GM23248 (cell line): ENCODE results near the gene SARM1. TPM values are rescaled to one million over a fixed set of nuclear protein-coding genes. Genes with fewer than 3 reads are reported as not detected.
A peak's percentile ranks its signal among the peaks of the same experiment; 100 is the strongest.

ENCODE experiments used
- DNase-seq: peaks from one replicate; pipeline ENCODE4 v3.0.0-alpha.2; 2015
- H2AFZ ChIP-seq: fragments of 200-600 bp; sonication (generic); 2 replicates; pipeline ENCODE4 v1.6.1; 2016; ENCODE audit warnings: antibody characterized with exemption
- H3F3A ChIP-seq: fragments of 200-600 bp; sonication (generic); 2 replicates; pipeline ENCODE4 v1.6.1; 2016; ENCODE audit warnings: mild to moderate bottlenecking, antibody characterized with exemption, mixed run types; ENCODE audit not compliant: insufficient read depth
- H3K27ac ChIP-seq: fragments of 200-600 bp; sonication (generic); 2 replicates; pipeline ENCODE4 v1.5.1; 2016; ENCODE audit warnings: mild to moderate bottlenecking
- H3K27me3 ChIP-seq: fragments of 200-600 bp; sonication (generic); replicated peaks from 2 replicates; pipeline ENCODE4 v1.6.1; 2016; ENCODE audit warnings: mild to moderate bottlenecking; ENCODE audit not compliant: insufficient read depth
- H3K36me3 ChIP-seq: fragments of 200-600 bp; sonication (generic); 2 replicates; pipeline ENCODE4 v1.6.1; 2016; ENCODE audit warnings: low read depth, mild to moderate bottlenecking
- H3K4me1 ChIP-seq: fragments of 200-600 bp; sonication (generic); 2 replicates; pipeline ENCODE4 v1.6.1; 2016; ENCODE audit warnings: mild to moderate bottlenecking; ENCODE audit not compliant: insufficient read depth
- H3K4me2 ChIP-seq: fragments of 200-600 bp; sonication (generic); one replicate; pipeline ENCODE4 v1.6.1; 2016; ENCODE audit warnings: mild to moderate bottlenecking; ENCODE audit not compliant: unreplicated experiment
- H3K4me3 ChIP-seq: fragments of 200-600 bp; sonication (generic); 2 replicates; pipeline ENCODE4 v1.5.1; 2016; ENCODE audit warnings: mild to moderate bottlenecking
- H3K79me2 ChIP-seq: fragments of 200-600 bp; sonication (generic); 2 replicates; pipeline ENCODE4 v1.6.1; 2016; ENCODE audit warnings: mild to moderate bottlenecking; ENCODE audit not compliant: insufficient read depth
- H3K9ac ChIP-seq: fragments of 200-600 bp; sonication (generic); 2 replicates; pipeline ENCODE4 v1.6.1; 2016; ENCODE audit warnings: mild to moderate bottlenecking
- H3K9me2 ChIP-seq: fragments of 200-600 bp; sonication (generic); 2 replicates; pipeline ENCODE4 v1.6.1; 2016; ENCODE audit warnings: mixed run types, mild to moderate bottlenecking, moderate library complexity; ENCODE audit not compliant: insufficient read depth
- H3K9me3 ChIP-seq: fragments of 200-600 bp; sonication (generic); one replicate; pipeline ENCODE4 v1.6.1; 2017; ENCODE audit warnings: low read depth
- H4K20me1 ChIP-seq: fragments of 200-600 bp; sonication (generic); 2 replicates; pipeline ENCODE4 v1.6.0; 2016; ENCODE audit not compliant: insufficient read depth
- EZH2 ChIP-seq: fragments of 200-600 bp; sonication (generic); IDR thresholded peaks from 2 replicates; pipeline ENCODE4 v1.6.1; 2018; ENCODE audit warnings: antibody characterized with exemption, mild to moderate bottlenecking; ENCODE audit not compliant: insufficient read depth, poor library complexity, severe bottlenecking
- EZH2phosphoT487 ChIP-seq: fragments of 200-600 bp; sonication (generic); IDR thresholded peaks from 2 replicates; pipeline ENCODE4 v1.6.1; 2018; ENCODE audit warnings: antibody characterized with exemption, moderate library complexity, mild to moderate bottlenecking, low read depth; ENCODE audit not compliant: insufficient read depth
- WGBS, 2 experiments: methylation state at CpG; one replicate each; pipeline ENCODE4 v1.1.6; 2015 to 2017; ENCODE audit warnings: low lambda C conversion rate in 2 of 2, low coverage in 1 of 2; ENCODE audit errors: missing lambda C conversion rate in 2 of 2; 5-methylcytosine and 5-hydroxymethylcytosine counted together
- in situ Hi-C: fragments of 300-500 bp; cut with MboI; formaldehyde crosslinking; loops from 2 replicates; pipeline ENCODE4 v1.15.0; 2020
- polyA plus RNA-seq: library from polyadenylated mRNA; unstranded; fragments of >200 nt; fragmentation: Nextera tagmentation; extraction: Ambion mirVana; gene quantifications from 2 replicates; pipeline ENCODE4 v1.2.1, GENCODE V29; 2016
- total RNA-seq: library from RNA; depleted of rRNA; stranded (reverse); fragments of >200 nt; shearing (Covaris generic); gene quantifications from 2 replicates; pipeline ENCODE4 v1.2.3, GENCODE V29; 2014

SARM1 gene
- total and polyA plus RNA-seq, 2 experiments from 2014 or later = 5.8 to 24.2 TPM

DNA sequence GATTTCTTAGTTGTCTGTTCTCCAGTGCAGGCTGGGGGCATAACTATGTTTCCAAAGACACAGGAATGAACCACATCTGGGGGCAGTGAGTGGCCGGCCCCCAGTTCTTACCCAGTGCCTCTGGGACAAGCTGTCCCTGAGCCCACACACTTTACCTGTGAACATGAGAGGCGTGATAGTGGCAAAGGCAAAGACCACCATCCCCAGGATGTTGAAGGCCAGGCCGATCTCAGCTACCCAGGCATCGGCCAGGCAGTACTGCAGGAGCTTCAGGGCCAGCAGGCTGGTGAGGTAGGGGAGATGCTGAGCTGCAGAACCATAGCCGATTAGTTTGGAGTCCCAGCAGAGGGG, 32.9 kb downstream of the SARM1 start:
- no peaks in the 10 kb centered on the region for H3K9me2 ChIP-seq
- H3K4me3 ChIP-seq = no peak overlapping the region
- no peak overlapping the region for H3K27ac ChIP-seq
- no peak overlapping the region for H3K4me2 ChIP-seq
- H2AFZ ChIP-seq = no peak overlapping the region
- no peaks in the 10 kb centered on the region for H3K4me1 ChIP-seq
- no peaks in the 10 kb centered on the region for H3K27me3 ChIP-seq
- 86 to 90% methylated on average over 5 of the region's 5 CpGs for WGBS, 2 experiments
- no peaks in the 10 kb centered on the region for H3F3A ChIP-seq
- H3K9me3 ChIP-seq = no peaks in the 10 kb centered on the region
- in situ Hi-C loops = no loop called here
- no peak for TF ChIP-seq EZH2phosphoT487
- TF ChIP-seq EZH2 = no peak
- no peak for DNase-seq
- H3K79me2 ChIP-seq = no peaks in the 10 kb centered on the region
- no peaks in the 10 kb centered on the region for H3K36me3 ChIP-seq
- no peak overlapping the region; the same call in 1 of the 2 replicates for H3K9ac ChIP-seq
- no peaks in the 10 kb centered on the region for H4K20me1 ChIP-seq

DNA sequence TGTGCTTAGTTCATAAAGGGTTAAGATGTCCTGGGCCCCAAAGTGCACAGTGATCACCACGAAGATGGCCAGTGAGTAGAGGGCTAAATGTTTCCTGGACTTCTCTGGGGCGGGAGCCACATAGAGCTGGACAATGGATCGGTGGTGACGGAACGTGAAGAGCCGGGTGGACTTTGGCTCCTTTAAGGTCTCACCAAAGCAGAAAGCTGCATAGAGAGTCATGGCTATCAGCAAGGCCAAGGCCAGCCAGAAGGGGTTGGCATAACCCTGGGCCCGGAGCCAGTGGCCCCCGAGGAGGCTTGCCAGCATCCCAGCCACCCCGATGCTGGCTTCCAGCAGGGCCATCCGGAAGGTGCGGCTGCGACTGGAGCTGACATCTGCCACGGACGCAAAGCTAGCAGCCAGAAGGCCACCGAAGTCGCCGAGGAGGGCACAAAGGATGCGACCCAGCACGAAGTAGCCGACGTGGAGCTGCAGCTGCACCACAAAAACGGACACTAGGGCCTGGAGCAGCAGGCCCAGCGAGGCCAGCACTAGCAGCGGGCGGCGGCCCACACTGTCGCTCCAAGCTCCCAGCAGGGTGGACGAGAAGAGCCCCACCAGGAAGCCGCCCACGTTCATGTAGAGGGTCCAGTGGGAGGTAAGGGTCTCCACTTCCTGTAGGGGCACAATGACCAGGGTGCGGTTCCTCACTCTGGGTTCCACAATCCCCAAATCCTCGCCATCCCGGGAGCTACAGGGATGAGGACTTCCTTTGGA, 33.5 kb downstream of the SARM1 start:
- peak overlapping the region; percentile 89 for H3K4me2 ChIP-seq
- no peaks in the 10 kb centered on the region for H3F3A ChIP-seq
- no peak overlapping the region for H3K27ac ChIP-seq
- H3K4me1 ChIP-seq = no peaks in the 10 kb centered on the region
- H3K36me3 ChIP-seq = no peaks in the 10 kb centered on the region
- no peaks in the 10 kb centered on the region for H4K20me1 ChIP-seq
- H3K27me3 ChIP-seq = 0 out of 2 replicates have a peak, but pooled peaks cover 3% of the 10 kb centered on the region
- WGBS, 2 experiments = 16 to 17% methylated on average over 30 to 33 of the region's 33 CpGs
- peak; percentile 68 for DNase-seq
- in situ Hi-C loops = no loop called here
- H3K9ac ChIP-seq = peak overlapping the region; percentile 72
- H3K4me3 ChIP-seq = peak overlapping the region; percentile 85
- H2AFZ ChIP-seq = peak overlapping the region; percentile 84
- no peaks in the 10 kb centered on the region for H3K79me2 ChIP-seq
- H3K9me3 ChIP-seq = no peaks in the 10 kb centered on the region
- H3K9me2 ChIP-seq = no peaks in the 10 kb centered on the region
- no peak for TF ChIP-seq EZH2phosphoT487

DNA sequence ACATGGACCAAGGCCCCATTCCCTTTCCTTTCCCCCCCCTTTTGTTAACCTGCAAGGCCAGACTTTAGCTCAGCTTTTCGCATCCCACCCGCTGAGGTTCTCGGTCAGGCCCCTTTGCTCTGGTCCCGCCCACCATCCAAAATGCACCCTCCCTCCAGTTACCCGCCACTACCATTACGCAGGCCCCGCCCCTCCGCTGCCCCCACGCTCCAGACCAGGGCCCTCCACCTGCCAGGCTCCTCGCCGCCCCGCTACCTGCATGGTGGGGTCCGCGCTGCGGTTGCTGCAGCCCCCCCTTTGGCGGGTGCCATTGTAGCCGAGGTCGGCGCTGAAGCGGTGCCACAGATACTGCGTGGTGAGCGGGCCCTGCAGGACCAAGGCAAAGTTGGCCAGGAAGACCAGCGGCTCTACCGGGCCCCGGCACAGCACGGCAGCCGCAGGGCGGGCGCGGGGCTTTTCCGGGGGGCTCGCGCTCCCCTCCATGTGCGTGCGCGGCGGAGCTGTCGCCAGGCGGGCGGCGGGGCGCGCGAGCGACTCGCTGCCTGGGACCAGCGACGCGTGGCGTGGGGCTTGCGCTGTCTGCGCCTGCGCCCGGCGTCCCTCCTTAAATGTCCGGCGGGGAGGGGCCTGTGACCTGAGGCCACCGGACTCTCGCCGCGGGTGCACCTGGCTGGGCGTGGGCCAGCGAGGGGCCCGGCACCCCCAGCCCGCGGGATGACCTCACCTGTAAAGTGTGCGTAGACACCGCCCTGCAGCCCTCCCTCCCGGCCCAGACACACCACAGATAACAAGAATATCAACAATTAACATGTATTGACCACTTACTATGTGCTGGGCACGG, 34.4 kb downstream of the SARM1 start, which contains the start of gene SLC46A1:
Gene SLC46A1 (minus strand): TSS at position 581 of the 841 bp plus-strand sequence. CDS start 98 bp downstream, at position 483.
- H3K4me1 ChIP-seq = no peaks in the 10 kb centered on the region
- peak within 1 kb of the TSS; percentile 72 for H3K9ac ChIP-seq
- no peaks in the 10 kb centered on the region for H3K9me3 ChIP-seq
- peak; percentile 67 for DNase-seq
- 0 out of 2 replicates have a peak, but pooled peaks cover 10% of the 10 kb centered on the region for H3K27me3 ChIP-seq
- in situ Hi-C loops = no loop called here
- no peaks in the 10 kb centered on the region for H3F3A ChIP-seq
- peak within 1 kb of the TSS; percentile 89 for H3K4me2 ChIP-seq
- no peaks in the 10 kb centered on the region for H3K36me3 ChIP-seq
- TF ChIP-seq EZH2phosphoT487 (no peak), EZH2 (no peak)
- WGBS, 2 experiments = 3% methylated on average over 47 to 64 of the region's 70 CpGs
- no peaks in the 10 kb centered on the region for H3K79me2 ChIP-seq
- H4K20me1 ChIP-seq = no peaks in the 10 kb centered on the region
- peak within 1 kb of the TSS; percentile 84 for H2AFZ ChIP-seq
- peak within 1 kb of the TSS; percentile 85 for H3K4me3 ChIP-seq
- no peak within 1 kb of the TSS for H3K27ac ChIP-seq
- H3K9me2 ChIP-seq = no peaks in the 10 kb centered on the region

DNA sequence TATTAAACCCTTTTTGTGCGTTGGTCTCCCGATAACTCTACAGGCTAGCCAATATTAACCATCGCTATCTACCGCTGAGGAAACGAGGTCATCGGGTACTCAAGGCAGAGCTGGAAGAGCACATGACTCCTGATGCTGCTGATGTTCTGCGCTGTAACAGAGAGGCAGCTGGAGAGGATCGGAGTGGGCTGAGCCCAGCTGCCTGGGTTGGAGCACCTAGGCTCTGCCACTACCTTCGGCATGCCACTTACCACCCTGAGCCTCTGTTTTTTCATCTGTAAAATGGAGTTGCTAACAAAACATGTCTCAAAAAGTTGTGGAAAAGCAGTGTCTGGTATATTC, 35.0 kb downstream of the SARM1 start:
- DNase-seq = peak; percentile 15
- Histone ChIP-seq H2AFZ (peak overlapping the region; percentile 84), H3K9ac (peak overlapping the region; percentile 72), H3K27ac (no peak overlapping the region), H4K20me1 (no peaks in the 10 kb centered on the region), H3K9me3 (no peaks in the 10 kb centered on the region), H3F3A (no peaks in the 10 kb centered on the region), H3K27me3 (0 out of 2 replicates have a peak, but pooled peaks cover 14% of the 10 kb centered on the region), H3K36me3 (no peaks in the 10 kb centered on the region), H3K4me3 (peak overlapping the region; percentile 85), H3K4me2 (peak overlapping the region; percentile 89), H3K4me1 (no peaks in the 10 kb centered on the region), H3K9me2 (no peaks in the 10 kb centered on the region), H3K79me2 (no peaks in the 10 kb centered on the region)
- WGBS, 2 experiments = 36 to 41% methylated on average over 9 of the region's 9 CpGs
- TF ChIP-seq EZH2phosphoT487 (no peak), EZH2 (no peak)
- in situ Hi-C loops = no loop called here
